OCI-LY7 (cell line): ENCODE data around the gene IL17REL. TPM values are rescaled to one million over a fixed set of nuclear protein-coding genes. Genes with fewer than 3 reads are reported as not detected.

Experiments
- BruUV-seq: library from RNA; stranded (reverse); fragments of 400-500 nt; replicated peaks from 2 replicates; lab custom pipeline; 2021; lab: Mats Ljungman, UMichigan
- CTCF ChIA-PET: fragments of 300-600 bp; sonication (Branson Sonifier 250); formaldehyde crosslinking; loops from one replicate; lab custom pipeline; 2022; ENCODE audit warnings: antibody characterized with exemption; ENCODE audit not compliant: unreplicated experiment; lab: Charles Lee
- POLR2A ChIA-PET: fragments of 300-600 bp; sonication (Branson Sonifier 250); formaldehyde crosslinking; loops from one replicate; lab custom pipeline; 2022; ENCODE audit warnings: antibody characterized with exemption; lab: Charles Lee
- DNase-seq: peaks from one replicate; pipeline ENCODE4 v3.0.0-alpha.2; 2015; ENCODE audit warnings: low spot score
- H2AFZ ChIP-seq: fragments of 200-600 bp; sonication (generic), shearing (Covaris generic); 2 replicates; pipeline ENCODE4 v1.6.1; 2014; ENCODE audit warnings: mild to moderate bottlenecking, antibody characterized with exemption, low read length, moderate library complexity
- H3K27ac ChIP-seq: fragments of 200-600 bp; sonication (generic); 2 replicates; pipeline ENCODE4 v1.5.1; 2014; ENCODE audit warnings: mixed run types, low read depth, mild to moderate bottlenecking, moderate library complexity, low read length, inconsistent platforms; ENCODE audit not compliant: poor library complexity, severe bottlenecking
- H3K36me3 ChIP-seq: fragments of 200-600 bp; sonication (generic); 2 replicates; pipeline ENCODE4 v1.6.1; 2014; ENCODE audit warnings: mild to moderate bottlenecking, antibody characterized with exemption, low read length, moderate library complexity, mixed read lengths; ENCODE audit not compliant: insufficient read depth
- H3K4me1 ChIP-seq: fragments of 200-600 bp; sonication (generic); 2 replicates; pipeline ENCODE4 v1.5.1; 2014; ENCODE audit warnings: mild to moderate bottlenecking, low read length; ENCODE audit not compliant: insufficient read depth, poor library complexity, severe bottlenecking
- H3K4me2 ChIP-seq: fragments of 200-600 bp; sonication (generic); 2 replicates; pipeline ENCODE4 v1.6.1; 2014; ENCODE audit warnings: mild to moderate bottlenecking, low read length
- H3K4me3 ChIP-seq: fragments of 200-600 bp; sonication (generic); 2 replicates; pipeline ENCODE4 v1.5.1; 2014; ENCODE audit warnings: mild to moderate bottlenecking, low read depth, low read length; ENCODE audit not compliant: poor library complexity, severe bottlenecking
- H3K79me2 ChIP-seq: fragments of 200-600 bp; sonication (generic); 2 replicates; pipeline ENCODE4 v1.6.1; 2016; ENCODE audit warnings: low read depth, mild to moderate bottlenecking, low read length, moderate library complexity, mixed read lengths; ENCODE audit not compliant: insufficient read depth
- H3K9me2 ChIP-seq: fragments of 200-600 bp; sonication (generic); 2 replicates; pipeline ENCODE4 v1.6.1; 2016; ENCODE audit warnings: mild to moderate bottlenecking, low read length, mixed read lengths; ENCODE audit not compliant: insufficient read depth
- H3K9me3 ChIP-seq: fragments of 200-600 bp; sonication (generic); 2 replicates; pipeline ENCODE4 v1.6.1; 2014; ENCODE audit warnings: mild to moderate bottlenecking, mixed run types, low read length, mixed read lengths
- H4K20me1 ChIP-seq: fragments of 200-600 bp; sonication (generic); 2 replicates; pipeline ENCODE4 v1.6.1; 2014; ENCODE audit warnings: mild to moderate bottlenecking, antibody characterized with exemption, low read length, moderate library complexity, mixed read lengths; ENCODE audit not compliant: insufficient read depth
- CTCF ChIP-seq: fragments of 200-600 bp; sonication (generic); conservative IDR thresholded peaks from 2 replicates; pipeline ENCODE4 v1.5.1; 2014; ENCODE audit warnings: mild to moderate bottlenecking, antibody characterized with exemption, low read length, moderate library complexity, mixed read lengths
- EZH2phosphoT487 ChIP-seq: fragments of 200-600 bp; sonication (generic); IDR thresholded peaks from 2 replicates; pipeline ENCODE4 v1.6.1; 2018; ENCODE audit warnings: low read depth, borderline replicate concordance, mild to moderate bottlenecking, mixed run types, antibody characterized with exemption, low read length, moderate library complexity, mixed read lengths
- intact Hi-C: fragments of 100-400 bp; cut with micrococcal nuclease; formaldehyde crosslinking; loops from one replicate; pipeline ENCODE4 v1.10.0; 2022; ENCODE audit not compliant: unreplicated experiment
- total RNA-seq, 2 experiments: library from RNA; depleted of rRNA in 1 of 2; stranded (reverse); fragments of >200 nt in 1 of 2; shearing (Covaris generic) in 1 of 2; gene quantifications; 2 replicates each; pipeline ENCODE4 v1.2.3, GENCODE V29; 2014 to 2022

The IL17REL gene
- total RNA-seq, 2 experiments from 2014 or later = 0.03 TPM; not detected in 1

- H3K36me3 ChIP-seq = no peaks in the 10 kb centered on the region
- no peaks in the 10 kb centered on the region for H4K20me1 ChIP-seq
- no peak overlapping the region for H3K27ac ChIP-seq
- intact Hi-C loops = no loop called here
- H3K79me2 ChIP-seq = no peaks in the 10 kb centered on the region
- H3K4me2 ChIP-seq = no peak overlapping the region
- ChIA-PET CTCF (no interaction called here), POLR2A (no interaction called here)
- H3K9me3 ChIP-seq = no peaks in the 10 kb centered on the region
- H3K9me2 ChIP-seq = no peaks in the 10 kb centered on the region
- BruUV-seq = no TSS peak
- TF ChIP-seq CTCF = no peak
- TF ChIP-seq EZH2phosphoT487 = no peak
- no peak overlapping the region for H3K4me3 ChIP-seq
- H3K4me1 ChIP-seq = peaks cover 1% of the 10 kb centered on the region
- DNase-seq = no peak
- H2AFZ ChIP-seq = no peak overlapping the region
Observed at GRCh38 chr22:49953680-49954344, 58.8 kb downstream of the IL17REL start.

DNA sequence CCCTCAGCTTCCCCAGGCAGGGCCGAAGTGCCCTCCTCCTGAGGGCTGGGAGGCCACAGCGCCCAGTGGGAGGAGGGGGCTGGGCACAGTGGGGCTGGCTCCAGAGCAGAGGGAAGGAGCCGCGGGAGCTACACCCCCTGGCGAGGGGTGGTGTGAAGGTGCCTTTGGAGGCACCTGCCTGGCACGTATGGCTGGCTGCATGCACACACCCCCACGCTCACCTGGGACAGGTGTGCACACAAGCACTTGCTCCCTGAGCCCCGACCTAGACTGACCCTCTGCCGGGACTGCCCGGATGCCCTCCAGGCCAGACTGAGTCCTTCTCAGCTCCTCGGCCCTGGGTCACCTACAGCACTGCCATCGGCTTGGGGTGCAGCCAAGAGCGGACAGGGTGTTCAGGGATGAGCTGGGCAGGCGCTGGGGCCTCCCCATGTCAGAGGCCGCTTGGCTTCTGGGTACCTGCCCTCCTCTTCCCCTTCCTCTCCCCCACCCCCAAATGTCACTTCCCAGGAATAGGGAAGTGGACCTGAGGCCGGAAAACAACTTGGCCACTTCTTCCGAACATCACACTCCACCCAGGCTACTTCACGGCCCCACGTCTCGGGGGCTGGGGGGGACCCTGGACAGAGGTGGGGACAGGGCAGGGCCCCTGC, 59.4 kb downstream of the IL17REL start:
- Histone ChIP-seq H3K9me3 (no peaks in the 10 kb centered on the region), H3K4me1 (peaks cover 4% of the 10 kb centered on the region), H3K4me2 (no peak overlapping the region), H3K27ac (no peak overlapping the region), H4K20me1 (no peaks in the 10 kb centered on the region), H3K9me2 (no peaks in the 10 kb centered on the region), H3K4me3 (no peak overlapping the region), H3K79me2 (no peaks in the 10 kb centered on the region), H3K36me3 (no peaks in the 10 kb centered on the region), H2AFZ (no peak overlapping the region)
- ChIA-PET CTCF (no interaction called here), POLR2A (no interaction called here)
- DNase-seq = no peak
- BruUV-seq = no TSS peak
- intact Hi-C loops = no loop called here
- TF ChIP-seq CTCF (no peak), EZH2phosphoT487 (no peak)
